Spleen (tissue), 7 donors: ENCODE measurements around the gene CD9.

ENCODE experiments used
- CTCF ChIP-seq, 11 experiments: fragments of 200-600 bp in 7 of 11; fragments of 450-650 bp in 4 of 11; sonication (generic) in 4 of 11; IDR thresholded peaks in 8 of 11; conservative IDR thresholded peaks in 3 of 11; 1 replicate in 7 of 11; 2 replicates in 4 of 11; pipeline versions ENCODE4 v1.4.0 to v1.8.0; 2016 to 2021; ENCODE audit warnings: antibody characterized with exemption in 11 of 11, inconsistent platforms in 4 of 11, mild to moderate bottlenecking in 1 of 11
- POLR2A ChIP-seq, 3 donors: fragments of 450-650 bp; IDR thresholded peaks; one replicate each; pipeline ENCODE4 v1.5.1; 2017; ENCODE audit warnings: antibody characterized with exemption in 3 of 3, mild to moderate bottlenecking in 1 of 3
- donor health status: DM: no; HTN: no; CAD: no; lungs with moderate emphysema.
- donor health status: DM: no; HTN: no; CAD: no.
- donor health status: DM: no; HTN: no; CAD: no.

DNA sequence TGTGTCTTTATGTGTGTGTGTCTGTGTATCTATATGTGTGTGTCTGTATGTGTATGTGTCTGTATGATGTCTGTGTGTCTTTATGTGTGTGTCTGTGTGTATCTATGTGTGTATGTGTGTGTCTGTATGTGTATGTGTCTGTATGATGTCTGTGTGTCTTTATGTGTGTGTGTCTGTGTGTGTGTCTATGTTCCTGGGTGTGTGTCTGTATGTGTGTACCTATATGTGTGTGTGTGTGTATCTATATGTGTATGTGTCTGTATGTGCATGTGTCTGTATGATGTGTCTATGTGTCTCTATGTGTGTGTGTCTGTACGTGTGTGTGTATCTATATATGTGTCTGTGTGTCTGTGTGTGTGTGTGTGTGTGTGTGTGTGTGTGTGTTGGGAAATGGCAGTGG, 19.0 kb upstream of the CD9 start:
- no peak for TF ChIP-seq CTCF (IDR thresholded peaks at IDR 0.05 in 8 of 11, conservative IDR thresholded peaks at IDR 0.05 in 3 of 11)
- TF ChIP-seq POLR2A (IDR thresholded peaks at IDR 0.05), result no peak
